Panc1 (cell line): ENCODE measurements around the gene RNF20. TPM values are rescaled to one million over a fixed set of nuclear protein-coding genes. Genes with fewer than 3 reads are reported as not detected.

Experiments used
- ATAC-seq: fragments of 200-7000 bp; cut with Tn5 transposase; 2 replicates; pipeline ENCODE4 v1.9.1; 2020; ENCODE audit warnings: mild to moderate bottlenecking, moderate library complexity
- BruUV-seq: library from RNA; stranded (reverse); fragments of 400-500 nt; replicated peaks from 2 replicates; lab custom pipeline; 2021; lab: Mats Ljungman, UMichigan
- CTCF ChIA-PET: fragments of 300-600 bp; sonication (Branson Sonifier 250); formaldehyde crosslinking; loops from one replicate; lab custom pipeline; 2022; ENCODE audit warnings: antibody characterized with exemption; lab: Charles Lee
- POLR2A ChIA-PET: fragments of 300-600 bp; sonication (Branson Sonifier 250); formaldehyde crosslinking; loops from one replicate; lab custom pipeline; 2022; ENCODE audit warnings: antibody characterized with exemption; lab: Charles Lee
- DNase-seq: peaks from one replicate; pipeline ENCODE4 v3.0.0-alpha.2; 2010; ENCODE audit warnings: low read depth, low spot score
- H3K27ac ChIP-seq: 2 replicates; pipeline ENCODE4 v1.5.1; 2011; ENCODE audit warnings: mild to moderate bottlenecking, low read length, inconsistent platforms
- H3K27me3 ChIP-seq: fragments of 200-500 bp; sonication (Bioruptor generic); 2 replicates; pipeline ENCODE4 v1.6.0; 2014; ENCODE audit warnings: low read length, inconsistent platforms; ENCODE audit not compliant: control insufficient read depth, insufficient read depth
- H3K36me3 ChIP-seq: fragments of 200-500 bp; sonication (Bioruptor generic); 2 replicates; pipeline ENCODE4 v1.5.1; 2014; ENCODE audit warnings: inconsistent platforms, mild to moderate bottlenecking, low read length, moderate library complexity; ENCODE audit not compliant: control insufficient read depth, insufficient read depth
- H3K4me1 ChIP-seq: 2 replicates; pipeline ENCODE4 v1.5.1; 2011; ENCODE audit warnings: inconsistent platforms, mild to moderate bottlenecking, low read length, moderate library complexity; ENCODE audit not compliant: control insufficient read depth, insufficient read depth
- H3K4me3 ChIP-seq, 2 experiments: 2 replicates each; pipeline ENCODE4 v1.5.1; 2011 to 2012; ENCODE audit warnings: low read depth in 2 of 2, low read length in 2 of 2, mild to moderate bottlenecking in 2 of 2, inconsistent platforms in 1 of 2, moderate library complexity in 1 of 2
- H3K9me3 ChIP-seq: fragments of 200-500 bp; sonication (Bioruptor generic); 2 replicates; pipeline ENCODE4 v1.5.1; 2014; ENCODE audit warnings: low read depth, mild to moderate bottlenecking, inconsistent platforms, low read length, moderate library complexity; ENCODE audit not compliant: control insufficient read depth, insufficient read depth
- CTCF ChIP-seq: fragments of 450-650 bp; IDR thresholded peaks from 2 replicates; pipeline ENCODE4 v1.5.1; 2017; ENCODE audit warnings: mild to moderate bottlenecking
- POLR2AphosphoS5 ChIP-seq: IDR thresholded peaks from 2 replicates; pipeline ENCODE4 v1.6.1; 2012; ENCODE audit warnings: mild to moderate bottlenecking, low read depth, low read length, moderate library complexity
- SIN3A ChIP-seq: IDR thresholded peaks from 2 replicates; pipeline ENCODE4 v1.6.1; 2012; ENCODE audit warnings: low read depth, mild to moderate bottlenecking, low read length, moderate library complexity, borderline replicate concordance; ENCODE audit not compliant: insufficient read depth
- TCF7L2 ChIP-seq: IDR thresholded peaks from 2 replicates; pipeline ENCODE4 v1.6.1; 2011; ENCODE audit warnings: mild to moderate bottlenecking, low read depth, low read length, inconsistent platforms
- in situ Hi-C: cut with HindIII; loops from 2 replicates; pipeline ENCODE4 v1.10.0; 2016; ENCODE audit warnings: low sequenced_read_pairs, low pct_unique_long_range_greater_than_20kb
- intact Hi-C: fragments of 100-400 bp; cut with micrococcal nuclease; formaldehyde crosslinking; loops from one replicate; pipeline ENCODE4 v1.10.0; 2022; ENCODE audit not compliant: unreplicated experiment
- total RNA-seq: library from RNA; stranded (reverse); gene quantifications from one replicate; pipeline ENCODE4 v1.2.1, GENCODE V29; 2021; ENCODE audit not compliant: unreplicated experiment
- TF ChIP-seq, protein P1 (sequence below), 2 experiments: IDR thresholded peaks; 2 replicates each; pipeline ENCODE4 v1.6.1; 2011 to 2012; ENCODE audit warnings: low read depth in 2 of 2, control low read depth in 1 of 2, low read length in 1 of 2, mild to moderate bottlenecking in 1 of 2, moderate library complexity in 1 of 2; ENCODE audit not compliant: insufficient read depth in 1 of 2

Gene RNF20
- total RNA-seq, 1 experiment from 2014 or later = 37.5 TPM

DNA sequence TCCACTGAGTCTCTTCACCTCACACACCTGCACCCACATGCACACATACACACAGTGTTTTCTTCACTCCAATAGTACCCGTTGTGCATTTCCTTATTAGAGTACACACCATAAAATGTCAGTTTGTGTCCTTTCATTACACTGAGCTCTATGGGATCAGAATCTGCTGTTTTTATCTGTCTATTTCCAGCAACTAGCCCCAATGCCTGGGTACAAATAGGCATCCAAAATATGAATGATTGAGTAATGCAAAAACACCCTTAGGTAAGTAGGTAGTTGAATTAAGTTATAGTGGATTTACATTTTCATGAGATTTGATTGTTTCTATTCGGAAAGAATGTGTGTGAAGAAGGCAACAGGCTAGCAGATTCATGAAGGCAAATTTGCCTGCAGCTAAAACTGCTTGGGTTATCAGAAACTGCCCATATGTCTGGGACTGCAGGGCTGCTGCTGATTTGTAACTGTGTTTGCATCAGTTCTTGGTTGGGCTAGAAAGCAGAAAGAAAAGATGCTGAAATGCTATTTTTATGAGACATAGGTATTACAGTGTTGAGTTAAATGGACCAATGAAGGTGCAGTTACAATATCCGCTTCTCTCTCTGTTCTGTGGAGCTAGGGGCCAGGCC, 34.2 kb downstream of the RNF20 start:
- no peaks in the 10 kb centered on the region for H3K4me1 ChIP-seq
- TF ChIP-seq SIN3A = no peak
- TF ChIP-seq, protein P1, sequence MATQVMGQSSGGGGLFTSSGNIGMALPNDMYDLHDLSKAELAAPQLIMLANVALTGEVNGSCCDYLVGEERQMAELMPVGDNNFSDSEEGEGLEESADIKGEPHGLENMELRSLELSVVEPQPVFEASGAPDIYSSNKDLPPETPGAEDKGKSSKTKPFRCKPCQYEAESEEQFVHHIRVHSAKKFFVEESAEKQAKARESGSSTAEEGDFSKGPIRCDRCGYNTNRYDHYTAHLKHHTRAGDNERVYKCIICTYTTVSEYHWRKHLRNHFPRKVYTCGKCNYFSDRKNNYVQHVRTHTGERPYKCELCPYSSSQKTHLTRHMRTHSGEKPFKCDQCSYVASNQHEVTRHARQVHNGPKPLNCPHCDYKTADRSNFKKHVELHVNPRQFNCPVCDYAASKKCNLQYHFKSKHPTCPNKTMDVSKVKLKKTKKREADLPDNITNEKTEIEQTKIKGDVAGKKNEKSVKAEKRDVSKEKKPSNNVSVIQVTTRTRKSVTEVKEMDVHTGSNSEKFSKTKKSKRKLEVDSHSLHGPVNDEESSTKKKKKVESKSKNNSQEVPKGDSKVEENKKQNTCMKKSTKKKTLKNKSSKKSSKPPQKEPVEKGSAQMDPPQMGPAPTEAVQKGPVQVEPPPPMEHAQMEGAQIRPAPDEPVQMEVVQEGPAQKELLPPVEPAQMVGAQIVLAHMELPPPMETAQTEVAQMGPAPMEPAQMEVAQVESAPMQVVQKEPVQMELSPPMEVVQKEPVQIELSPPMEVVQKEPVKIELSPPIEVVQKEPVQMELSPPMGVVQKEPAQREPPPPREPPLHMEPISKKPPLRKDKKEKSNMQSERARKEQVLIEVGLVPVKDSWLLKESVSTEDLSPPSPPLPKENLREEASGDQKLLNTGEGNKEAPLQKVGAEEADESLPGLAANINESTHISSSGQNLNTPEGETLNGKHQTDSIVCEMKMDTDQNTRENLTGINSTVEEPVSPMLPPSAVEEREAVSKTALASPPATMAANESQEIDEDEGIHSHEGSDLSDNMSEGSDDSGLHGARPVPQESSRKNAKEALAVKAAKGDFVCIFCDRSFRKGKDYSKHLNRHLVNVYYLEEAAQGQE (IDR thresholded peaks at IDR 0.05; ENCODE audit: insufficient read depth in 1 of 2, low read depth in 2 of 2, low read length in 1 of 2) = no peak
- no peak for TF ChIP-seq TCF7L2
- no peak for TF ChIP-seq CTCF
- TF ChIP-seq POLR2AphosphoS5 = no peak
- H3K9me3 ChIP-seq = no peaks in the 10 kb centered on the region
- H3K27ac ChIP-seq = no peak overlapping the region
- intact Hi-C loops (no loop called here), in situ Hi-C loops (no loop called here)
- no peak overlapping the region for H3K4me3 ChIP-seq
- POLR2A ChIA-PET = no interaction called here
- no TSS peak for BruUV-seq
- CTCF ChIA-PET = interaction anchor here (1.4 kb wide), 1 partner anchor 109 kb away, joined by 3 read pairs; no protein-coding TSS in a partner anchor
- no peaks in the 10 kb centered on the region; the same call in 1 of the 2 replicates for H3K36me3 ChIP-seq
- no peaks in the 10 kb centered on the region for H3K27me3 ChIP-seq
- DNase-seq (no peak), ATAC-seq (no peak)

GRCh38 chr9:101569741-101570501, 36.3 kb downstream of the RNF20 start:
- Histone ChIP-seq H3K4me3 (no peak overlapping the region), H3K36me3 (no peaks in the 10 kb centered on the region; the same call in 1 of the 2 replicates), H3K9me3 (no peaks in the 10 kb centered on the region), H3K27me3 (no peaks in the 10 kb centered on the region), H3K4me1 (no peaks in the 10 kb centered on the region), H3K27ac (no peak overlapping the region)
- ChIA-PET POLR2A (no interaction called here), CTCF (no interaction called here)
- no peak for ATAC-seq
- BruUV-seq = no TSS peak
- TF ChIP-seq SIN3A (no peak), TCF7L2 (no peak), CTCF (no peak), POLR2AphosphoS5 (no peak)
- TF ChIP-seq, protein P1 (IDR thresholded peaks at IDR 0.05; ENCODE audit: insufficient read depth in 1 of 2, low read depth in 2 of 2, low read length in 1 of 2) = no peak
- in situ Hi-C loops = no loop called here
- intact Hi-C loops = no loop called here
- DNase-seq = no peak
